ENCODE measurements around the gene ZNF155. TPM values are rescaled to one million over a fixed set of nuclear protein-coding genes. Genes with fewer than 3 reads are reported as not detected.

The ZNF155 gene
- total RNA-seq, 5 donors from 2014 or later (not counting 1 experiment from before 2014, with no cell fraction given): 4.6 to 12.4 (median 11.3) TPM

GRCh38 chr19:44042147-44042546 lies 58.2 kb downstream of the ZNF155 start:
- 80% methylated on average over 1 of the region's 2 CpGs for WGBS (ENCODE audit: insufficient coverage)
- Histone ChIP-seq H3K36me3 (ENCODE audit: control insufficient read depth in 2 of 2, extremely low read depth in 1 of 2, insufficient read depth in 1 of 2, low read length in 1 of 2) (no peaks in the 10 kb centered on the region), H3K4me3 (ENCODE audit: control insufficient read depth in 1 of 2, extremely low read depth in 1 of 2, low read length in 1 of 2) (no peak overlapping the region), H3K4me1 (ENCODE audit: control insufficient read depth in 1 of 2, extremely low read depth in 1 of 2, insufficient read depth in 2 of 2, low read length in 2 of 2) (no peaks in the 10 kb centered on the region), H3K27me3 (replicated peaks in 1 of 2; ENCODE audit: control insufficient read depth in 2 of 2, extremely low read depth in 1 of 2, insufficient read depth in 2 of 2, low read length in 1 of 2) (no peaks in the 10 kb centered on the region), H3K9me3 (peaks cover 7% of the 10 kb centered on the region), H3K27ac (ENCODE audit: low read length) (no peak overlapping the region)
- peaks cover 30 to 58% (median 36%) of the 10 kb centered on the region in 3 donors for H3K9me3 Mint-ChIP-seq
- H3K4me1 Mint-ChIP-seq: no peaks in the 10 kb centered on the region
- ATAC-seq (replicated peaks in 1 of 4) (no peak), DNase-seq (no peak)
- H3K4me3 Mint-ChIP-seq: no peak overlapping the region
- H3K36me3 Mint-ChIP-seq: peaks cover 6% of the 10 kb centered on the region
- ChIA-PET POLR2A (no interaction called here), CTCF (interaction anchor here (0.6 kb wide), 2 partner anchors 511 to 593 kb away, joined by 4 to 8 read pairs; no protein-coding TSS in a partner anchor)
- H3K27me3 Mint-ChIP-seq: peaks cover 17 to 22% of the 10 kb centered on the region in 2 donors
- no peak overlapping the region for H3K27ac Mint-ChIP-seq

Other genes starting within 250 kb of the ZNF155 start
- 10 to 100 TPM; 50.3 to 64.3 (median 56.8) TPM for gene SMG9, start 229.2 kb upstream of the ZNF155 start, total RNA-seq
- gene KCNN4, start 203.2 kb upstream of the ZNF155 start, total RNA-seq: 10 to 100 TPM; 21.9 to 90.1 (median 37.6) TPM
- gene LYPD5, start 181.7 kb upstream of the ZNF155 start, total RNA-seq: under 1 TPM in 4 of 5 donors, not detected in 1; 0.20 to 0.70 (median 0.58) TPM
- 10 to 100 TPM in 3 of 5 donors, 1 to 10 TPM in 2; 5.4 to 19.0 (median 12.7) TPM for gene ZNF283, start 156.9 kb upstream of the ZNF155 start, total RNA-seq
- 1 to 10 TPM; 1.1 to 3.0 (median 2.4) TPM for gene ZNF404, start 100.2 kb upstream of the ZNF155 start, total RNA-seq
- gene ZNF45, start 48.9 kb upstream of the ZNF155 start, total RNA-seq: 10 to 100 TPM; 12.7 to 22.2 (median 19.2) TPM
- 1 to 10 TPM in 4 of 5 donors, under 1 TPM in 1; 0.77 to 3.0 (median 1.6) TPM for gene ZNF221, start 33.0 kb upstream of the ZNF155 start, total RNA-seq
- 1 to 10 TPM; 2.7 to 9.5 (median 8.1) TPM for gene ZNF230, start 18.8 kb downstream of the ZNF155 start, total RNA-seq
- 1 to 10 TPM; 3.6 to 7.4 (median 5.0) TPM for gene ZNF222, start 41.2 kb downstream of the ZNF155 start, total RNA-seq
- 1 to 10 TPM; 2.5 to 6.8 (median 5.9) TPM for gene ZNF223, start 67.8 kb downstream of the ZNF155 start, total RNA-seq
- gene ZNF284, start 88.0 kb downstream of the ZNF155 start, total RNA-seq: 1 to 10 TPM; 2.6 to 5.9 (median 4.9) TPM
- 10 to 100 TPM; 42.2 to 72.3 (median 71.2) TPM for gene ZNF224, start 110.2 kb downstream of the ZNF155 start, total RNA-seq
- gene ZNF225, start 129.2 kb downstream of the ZNF155 start, total RNA-seq: 10 to 100 TPM in 1 of 5 donors, 1 to 10 TPM in 4; 1.6 to 10.6 (median 9.8) TPM
- 10 to 100 TPM in 3 of 5 donors, 1 to 10 TPM in 2; 3.3 to 21.5 (median 18.6) TPM for gene ZNF234, start 157.4 kb downstream of the ZNF155 start, total RNA-seq
- gene ZNF226, start 180.9 kb downstream of the ZNF155 start, total RNA-seq: 10 to 100 TPM; 12.3 to 42.0 (median 38.0) TPM
- gene ZNF227, start 228.3 kb downstream of the ZNF155 start, total RNA-seq: 10 to 100 TPM; 17.6 to 45.5 (median 43.9) TPM

Data from T-cell (primary cell).